HCT116 (cell line): ENCODE data around the gene AJUBA. TPM values are rescaled to one million over a fixed set of nuclear protein-coding genes. Genes with fewer than 3 reads are reported as not detected.

ENCODE experiments used
- ATAC-seq: fragments of 200-7000 bp; cut with Tn5 transposase; 2 replicates; pipeline ENCODE4 v1.9.1; 2020; ENCODE audit warnings: mild to moderate bottlenecking, moderate library complexity
- BruUV-seq: library from RNA; stranded (reverse); fragments of 400-500 nt; replicated peaks from 2 replicates; lab custom pipeline; 2021; lab: Mats Ljungman, UMichigan
- CTCF ChIA-PET: fragments of 300-600 bp; sonication (Branson Sonifier 250); formaldehyde crosslinking; loops from one replicate; lab custom pipeline; 2021; ENCODE audit warnings: antibody characterized with exemption; lab: Charles Lee
- POLR2A ChIA-PET: fragments of 300-600, 350-600 bp; sonication (Branson Sonifier 250); formaldehyde crosslinking; loops from one replicate; lab custom pipeline; 2021; ENCODE audit warnings: antibody characterized with exemption; lab: Charles Lee
- RAD21 ChIA-PET, 2 experiments: fragments of 300-600 bp; sonication (Branson Sonifier 250); formaldehyde crosslinking; loops; one replicate each; lab custom pipeline; 2023; ENCODE audit warnings: low total read pairs in 2 of 2; ENCODE audit not compliant: uncharacterized antibody in 2 of 2, unreplicated experiment in 2 of 2, low non-redundant PET in 1 of 2; lab: Charles Lee
- DNase-seq: peaks from one replicate; pipeline ENCODE4 v3.0.0-alpha.2; 2010; ENCODE audit warnings: low read depth, low spot score
- H2AFZ ChIP-seq: fragments of 200-600 bp; shearing (Covaris generic), sonication (generic); 2 replicates; pipeline ENCODE4 v1.6.1; 2017; ENCODE audit warnings: low read depth, mixed run types, mixed read lengths, antibody characterized with exemption, low read length; ENCODE audit not compliant: poor library complexity, severe bottlenecking
- H3K27ac ChIP-seq: 2 replicates; pipeline ENCODE4 v1.5.1; 2012; ENCODE audit warnings: low read depth, low read length
- H3K27me3 ChIP-seq: fragments of 200-600 bp; sonication (generic); 2 replicates; pipeline ENCODE4 v1.6.1; 2016; ENCODE audit warnings: mixed run types, low read length, mixed read lengths; ENCODE audit not compliant: insufficient read depth
- H3K36me3 ChIP-seq, 2 experiments: fragments of 200-500 bp in 1 of 2; fragments of 200-600 bp in 1 of 2; sonication (Bioruptor generic) in 1 of 2; sonication (generic) in 1 of 2; 2 replicates each; pipeline versions ENCODE4 v1.5.1 to v1.6.1; 2014 to 2016; ENCODE audit warnings: low read length in 2 of 2, inconsistent platforms in 1 of 2, mixed read lengths in 1 of 2, mixed run types in 1 of 2; ENCODE audit not compliant: insufficient read depth in 2 of 2, control insufficient read depth in 1 of 2
- H3K4me1 ChIP-seq, 2 experiments: fragments of 200-600 bp in 1 of 2; sonication (generic) in 1 of 2; 2 replicates each; pipeline versions ENCODE4 v1.5.1 to v1.6.1; 2012 to 2017; ENCODE audit warnings: low read length in 2 of 2, inconsistent platforms in 1 of 2, mild to moderate bottlenecking in 1 of 2, mixed read lengths in 1 of 2, mixed run types in 1 of 2, moderate library complexity in 1 of 2; ENCODE audit not compliant: insufficient read depth in 2 of 2, control insufficient read depth in 1 of 2
- H3K4me2 ChIP-seq: fragments of 200-600 bp; sonication (generic); 2 replicates; pipeline ENCODE4 v1.6.1; 2017; ENCODE audit warnings: mixed run types, low read length, mixed read lengths
- H3K4me3 ChIP-seq, 2 experiments: fragments of 200-600 bp in 1 of 2; sonication (generic) in 1 of 2; replicated peaks in 1 of 2; 2 replicates each; pipeline ENCODE4 v1.5.1; 2011 to 2016; ENCODE audit warnings: low read length in 2 of 2, control low read depth in 1 of 2, low read depth in 1 of 2, mild to moderate bottlenecking in 1 of 2, mixed read lengths in 1 of 2, mixed run types in 1 of 2
- H3K79me2 ChIP-seq: fragments of 200-600 bp; sonication (generic); 2 replicates; pipeline ENCODE4 v1.6.1; 2017; ENCODE audit warnings: mild to moderate bottlenecking, mixed run types, low read length, moderate library complexity, mixed read lengths; ENCODE audit not compliant: insufficient read depth
- H3K9ac ChIP-seq: fragments of 200-600 bp; sonication (generic); 2 replicates; pipeline ENCODE4 v1.6.1; 2016; ENCODE audit warnings: low read length, mixed read lengths
- H3K9me2 ChIP-seq: fragments of 200-600 bp; sonication (generic), shearing (Covaris generic); 2 replicates; pipeline ENCODE4 v1.6.1; 2017; ENCODE audit warnings: mixed run types, mild to moderate bottlenecking, moderate library complexity; ENCODE audit not compliant: insufficient read depth
- H3K9me3 ChIP-seq, 2 experiments: fragments of 200-500 bp in 1 of 2; fragments of 200-600 bp in 1 of 2; sonication (Bioruptor generic) in 1 of 2; sonication (generic) in 1 of 2; 2 replicates each; pipeline ENCODE4 v1.6.1; 2014 to 2017; ENCODE audit warnings: low read length in 2 of 2, mixed read lengths in 2 of 2, inconsistent platforms in 1 of 2, low read depth in 1 of 2, mild to moderate bottlenecking in 1 of 2, mixed run types in 1 of 2, moderate library complexity in 1 of 2; ENCODE audit not compliant: control insufficient read depth in 1 of 2, insufficient read depth in 1 of 2
- H4K20me1 ChIP-seq: fragments of 200-600 bp; sonication (generic), shearing (Covaris generic); 2 replicates; pipeline ENCODE4 v1.6.1; 2017; ENCODE audit warnings: mixed run types, mild to moderate bottlenecking, moderate library complexity; ENCODE audit not compliant: insufficient read depth
- CEBPB ChIP-seq: IDR thresholded peaks from 2 replicates; pipeline ENCODE4 v1.6.1; 2012; ENCODE audit warnings: low read depth
- JUND ChIP-seq: IDR thresholded peaks from 2 replicates; pipeline ENCODE4 v1.6.1; 2012
- RAD21 ChIP-seq: IDR thresholded peaks from 2 replicates; pipeline ENCODE4 v1.6.1; 2012; ENCODE audit warnings: low read depth, mild to moderate bottlenecking
- SRF ChIP-seq: IDR thresholded peaks from 2 replicates; pipeline ENCODE4 v1.6.1; 2012; ENCODE audit warnings: low read depth
- ZBTB33 ChIP-seq: IDR thresholded peaks from 2 replicates; pipeline ENCODE4 v1.6.1; 2011; ENCODE audit warnings: mild to moderate bottlenecking, low read length, moderate library complexity; ENCODE audit not compliant: insufficient replicate concordance; ENCODE audit errors: extremely low read depth
- intact Hi-C: fragments of 100-400 bp; cut with micrococcal nuclease; formaldehyde crosslinking; loops from 2 replicates; pipeline ENCODE4 v1.10.0; 2022
- total RNA-seq: library from RNA; stranded (reverse); gene quantifications from one replicate; pipeline ENCODE4 v1.2.1, GENCODE V29; 2021; ENCODE audit not compliant: unreplicated experiment
- TF ChIP-seq, protein P1 (sequence below): IDR thresholded peaks from 2 replicates; pipeline ENCODE4 v1.6.1; 2012; ENCODE audit warnings: low read depth
- TF ChIP-seq, protein P2 (sequence below), 3 experiments: fragments of 200-600 bp in 1 of 3; sonication (generic) in 1 of 3; IDR thresholded peaks in 2 of 3; conservative IDR thresholded peaks in 1 of 3; 2 replicates each; pipeline ENCODE4 v1.5.1; 2012 to 2017; ENCODE audit warnings: low read depth in 2 of 3, low read length in 2 of 3, antibody characterized with exemption in 1 of 3, borderline replicate concordance in 1 of 3, control low read depth in 1 of 3, mild to moderate bottlenecking in 1 of 3, mixed read lengths in 1 of 3, mixed run types in 1 of 3, moderate library complexity in 1 of 3; ENCODE audit not compliant: insufficient read depth in 1 of 3

AJUBA gene
- total RNA-seq, 1 experiment from 2014 or later: 39.7 TPM

GRCh38 chr14:22995889-22996625, 13.7 kb upstream of the AJUBA start (continued):
- TF ChIP-seq, protein P1, sequence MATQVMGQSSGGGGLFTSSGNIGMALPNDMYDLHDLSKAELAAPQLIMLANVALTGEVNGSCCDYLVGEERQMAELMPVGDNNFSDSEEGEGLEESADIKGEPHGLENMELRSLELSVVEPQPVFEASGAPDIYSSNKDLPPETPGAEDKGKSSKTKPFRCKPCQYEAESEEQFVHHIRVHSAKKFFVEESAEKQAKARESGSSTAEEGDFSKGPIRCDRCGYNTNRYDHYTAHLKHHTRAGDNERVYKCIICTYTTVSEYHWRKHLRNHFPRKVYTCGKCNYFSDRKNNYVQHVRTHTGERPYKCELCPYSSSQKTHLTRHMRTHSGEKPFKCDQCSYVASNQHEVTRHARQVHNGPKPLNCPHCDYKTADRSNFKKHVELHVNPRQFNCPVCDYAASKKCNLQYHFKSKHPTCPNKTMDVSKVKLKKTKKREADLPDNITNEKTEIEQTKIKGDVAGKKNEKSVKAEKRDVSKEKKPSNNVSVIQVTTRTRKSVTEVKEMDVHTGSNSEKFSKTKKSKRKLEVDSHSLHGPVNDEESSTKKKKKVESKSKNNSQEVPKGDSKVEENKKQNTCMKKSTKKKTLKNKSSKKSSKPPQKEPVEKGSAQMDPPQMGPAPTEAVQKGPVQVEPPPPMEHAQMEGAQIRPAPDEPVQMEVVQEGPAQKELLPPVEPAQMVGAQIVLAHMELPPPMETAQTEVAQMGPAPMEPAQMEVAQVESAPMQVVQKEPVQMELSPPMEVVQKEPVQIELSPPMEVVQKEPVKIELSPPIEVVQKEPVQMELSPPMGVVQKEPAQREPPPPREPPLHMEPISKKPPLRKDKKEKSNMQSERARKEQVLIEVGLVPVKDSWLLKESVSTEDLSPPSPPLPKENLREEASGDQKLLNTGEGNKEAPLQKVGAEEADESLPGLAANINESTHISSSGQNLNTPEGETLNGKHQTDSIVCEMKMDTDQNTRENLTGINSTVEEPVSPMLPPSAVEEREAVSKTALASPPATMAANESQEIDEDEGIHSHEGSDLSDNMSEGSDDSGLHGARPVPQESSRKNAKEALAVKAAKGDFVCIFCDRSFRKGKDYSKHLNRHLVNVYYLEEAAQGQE: no peak
- TF ChIP-seq CEBPB (no peak), SRF (no peak)

DNA sequence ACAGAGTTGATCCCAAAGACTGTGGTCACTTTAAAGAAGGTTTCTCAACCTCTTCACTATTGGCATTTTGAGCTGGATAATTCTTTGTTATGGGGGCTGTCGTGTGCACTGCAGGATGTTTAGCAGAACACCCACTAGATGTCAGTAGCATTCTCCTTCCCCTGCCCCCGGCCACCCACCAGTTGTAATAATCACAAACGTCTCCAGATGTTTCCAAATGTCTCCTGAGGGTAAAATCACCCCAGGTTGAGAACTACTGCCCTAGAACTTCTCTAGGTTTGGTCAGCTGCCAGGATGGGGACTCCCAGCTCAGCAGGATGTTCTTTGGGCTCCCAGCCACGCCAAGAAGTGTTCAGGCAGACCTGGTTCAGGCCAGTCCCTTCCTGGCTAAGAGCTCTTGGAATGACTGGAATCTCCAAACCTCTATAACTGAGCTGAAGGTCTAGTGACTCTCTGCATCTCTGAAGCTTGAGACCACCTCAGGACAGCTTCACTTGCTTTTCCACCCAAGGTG, 12.5 kb upstream of the AJUBA start:
- 0 out of 2 replicates have a peak overlapping the region, but pooled peaks have one; percentile 20 for H3K9ac ChIP-seq
- ChIA-PET CTCF (interaction anchor here (0.6 to 3.9 kb wide), 20 partner anchors 10 to 354 kb away, joined by 3 to 71 read pairs (median 9); partner anchors contain the start of genes ACIN1, AJUBA, C14orf119 and CDH24), RAD21 (interaction anchor here (0.8 to 1.9 kb wide), 7 partner anchors 8 to 74 kb away, joined by 3 to 10 read pairs (median 4); partner anchors contain the start of gene CDH24 (in 1 of the 2)), POLR2A (interaction anchor here (0.6 to 2.1 kb wide), 6 partner anchors 8 to 100 kb away, joined by 3 to 18 read pairs (median 6); partner anchors contain the start of genes ACIN1 and C14orf119)
- H3K9me3 ChIP-seq: no peaks in the 10 kb centered on the region
- ATAC-seq: peak; percentile 96
- peak overlapping the region; percentile 33 for H3K4me2 ChIP-seq
- no peak overlapping the region for H3K4me3 ChIP-seq
- no peaks in the 10 kb centered on the region for H3K36me3 ChIP-seq
- intact Hi-C loops: loop anchor here (1.0 kb wide), 1 partner anchor 63 kb away; no protein-coding TSS in a partner anchor
- no peak overlapping the region for H2AFZ ChIP-seq
- 0 out of 2 replicates have a peak overlapping the region, but pooled peaks have one; percentile 18 for H3K27ac ChIP-seq
- TF ChIP-seq, protein P2, sequence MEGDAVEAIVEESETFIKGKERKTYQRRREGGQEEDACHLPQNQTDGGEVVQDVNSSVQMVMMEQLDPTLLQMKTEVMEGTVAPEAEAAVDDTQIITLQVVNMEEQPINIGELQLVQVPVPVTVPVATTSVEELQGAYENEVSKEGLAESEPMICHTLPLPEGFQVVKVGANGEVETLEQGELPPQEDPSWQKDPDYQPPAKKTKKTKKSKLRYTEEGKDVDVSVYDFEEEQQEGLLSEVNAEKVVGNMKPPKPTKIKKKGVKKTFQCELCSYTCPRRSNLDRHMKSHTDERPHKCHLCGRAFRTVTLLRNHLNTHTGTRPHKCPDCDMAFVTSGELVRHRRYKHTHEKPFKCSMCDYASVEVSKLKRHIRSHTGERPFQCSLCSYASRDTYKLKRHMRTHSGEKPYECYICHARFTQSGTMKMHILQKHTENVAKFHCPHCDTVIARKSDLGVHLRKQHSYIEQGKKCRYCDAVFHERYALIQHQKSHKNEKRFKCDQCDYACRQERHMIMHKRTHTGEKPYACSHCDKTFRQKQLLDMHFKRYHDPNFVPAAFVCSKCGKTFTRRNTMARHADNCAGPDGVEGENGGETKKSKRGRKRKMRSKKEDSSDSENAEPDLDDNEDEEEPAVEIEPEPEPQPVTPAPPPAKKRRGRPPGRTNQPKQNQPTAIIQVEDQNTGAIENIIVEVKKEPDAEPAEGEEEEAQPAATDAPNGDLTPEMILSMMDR (IDR thresholded peaks at IDR 0.05 in 2 of 3, conservative IDR thresholded peaks at IDR 0.05 in 1 of 3; ENCODE audit: borderline replicate concordance in 1 of 3, insufficient read depth in 1 of 3, low read depth in 2 of 3, low read length in 2 of 3): peak; percentile 65 to 70 (median 67)
- TF ChIP-seq ZBTB33: no peak
- TF ChIP-seq JUND: no peak
- peak; percentile 72 for TF ChIP-seq RAD21
- no TSS peak for BruUV-seq
- no peak for DNase-seq
- H3K9me2 ChIP-seq: no peaks in the 10 kb centered on the region
- no peaks in the 10 kb centered on the region for H3K27me3 ChIP-seq
- no peaks in the 10 kb centered on the region for H4K20me1 ChIP-seq
- peaks cover 4 to 8% of the 10 kb centered on the region in 2 experiments; a peak in 3 of 4 replicates for H3K4me1 ChIP-seq
- no peaks in the 10 kb centered on the region for H3K79me2 ChIP-seq
